ENCODE data around the gene THOC5.

DNA sequence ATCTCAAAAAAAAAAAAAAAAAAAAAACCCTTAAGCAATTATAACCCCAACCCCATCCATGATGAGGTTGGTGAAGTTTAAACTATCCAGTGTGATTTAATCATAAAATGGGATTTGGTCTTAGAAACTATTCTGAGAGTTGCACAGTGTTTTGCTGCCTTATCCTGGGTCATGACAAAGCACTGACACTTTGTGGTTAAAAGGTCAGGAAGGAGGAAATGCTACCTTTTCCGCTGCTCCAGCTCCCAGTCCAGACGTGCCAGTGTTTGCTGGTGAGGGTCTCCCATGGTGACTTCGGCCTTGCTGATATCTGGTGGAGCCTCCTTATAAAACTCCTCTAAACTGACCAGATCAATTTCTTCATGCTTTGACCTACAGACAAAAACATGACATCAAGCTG is 14.5 kb downstream of the THOC5 start:
- TF ChIP-seq, protein P1, sequence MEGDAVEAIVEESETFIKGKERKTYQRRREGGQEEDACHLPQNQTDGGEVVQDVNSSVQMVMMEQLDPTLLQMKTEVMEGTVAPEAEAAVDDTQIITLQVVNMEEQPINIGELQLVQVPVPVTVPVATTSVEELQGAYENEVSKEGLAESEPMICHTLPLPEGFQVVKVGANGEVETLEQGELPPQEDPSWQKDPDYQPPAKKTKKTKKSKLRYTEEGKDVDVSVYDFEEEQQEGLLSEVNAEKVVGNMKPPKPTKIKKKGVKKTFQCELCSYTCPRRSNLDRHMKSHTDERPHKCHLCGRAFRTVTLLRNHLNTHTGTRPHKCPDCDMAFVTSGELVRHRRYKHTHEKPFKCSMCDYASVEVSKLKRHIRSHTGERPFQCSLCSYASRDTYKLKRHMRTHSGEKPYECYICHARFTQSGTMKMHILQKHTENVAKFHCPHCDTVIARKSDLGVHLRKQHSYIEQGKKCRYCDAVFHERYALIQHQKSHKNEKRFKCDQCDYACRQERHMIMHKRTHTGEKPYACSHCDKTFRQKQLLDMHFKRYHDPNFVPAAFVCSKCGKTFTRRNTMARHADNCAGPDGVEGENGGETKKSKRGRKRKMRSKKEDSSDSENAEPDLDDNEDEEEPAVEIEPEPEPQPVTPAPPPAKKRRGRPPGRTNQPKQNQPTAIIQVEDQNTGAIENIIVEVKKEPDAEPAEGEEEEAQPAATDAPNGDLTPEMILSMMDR (conservative IDR thresholded peaks at IDR 0.05; ENCODE audit: low read length): no peak
- TF ChIP-seq EZH2phosphoT487 (IDR thresholded peaks at IDR 0.05; ENCODE audit: borderline replicate concordance, low read depth, low read length): no peak

Data from OCI-LY7 (cell line).